HS-27A (cell line): ENCODE measurements around the gene MAPKAPK3.

Experiments used
- DNase-seq: peaks from one replicate; pipeline ENCODE4 v3.0.0-alpha.2; 2012; ENCODE audit warnings: low read depth, missing footprints

The MAPKAPK3 gene

DNA sequence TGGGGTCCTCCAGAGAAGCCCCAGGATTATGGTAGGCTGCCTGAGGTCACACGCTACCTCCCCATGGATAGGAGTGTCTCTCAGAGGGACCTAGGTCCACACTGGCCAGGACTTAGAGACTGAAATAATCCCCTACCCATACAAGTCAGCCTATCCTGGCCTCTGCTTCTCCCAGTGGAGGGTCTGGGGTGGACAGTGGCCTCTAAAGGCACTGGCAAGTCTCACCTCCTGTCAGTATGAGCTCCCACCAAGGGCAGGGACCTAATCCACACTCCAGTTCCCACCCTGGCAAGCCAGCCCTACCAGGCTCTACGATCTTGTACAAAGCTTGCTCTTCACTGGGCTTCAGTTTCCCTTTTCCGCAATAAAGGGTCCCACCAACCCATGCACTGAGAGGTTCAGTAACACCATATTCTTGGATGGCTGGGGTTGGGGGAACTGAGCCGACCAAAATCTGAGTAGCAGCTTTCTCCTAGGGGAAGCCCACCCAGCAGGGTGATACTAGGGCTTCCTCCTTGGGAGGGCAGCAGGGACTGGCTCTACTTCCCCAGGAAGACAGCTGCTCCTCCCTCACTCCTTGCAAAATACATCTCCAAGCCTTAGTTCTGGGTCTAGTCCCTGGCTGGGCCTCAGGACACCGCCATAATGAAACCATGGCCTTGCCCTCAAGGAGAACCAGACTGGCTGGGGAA lies 7.7 kb upstream of the MAPKAPK3 start:
- DNase-seq, result no peak

DNA sequence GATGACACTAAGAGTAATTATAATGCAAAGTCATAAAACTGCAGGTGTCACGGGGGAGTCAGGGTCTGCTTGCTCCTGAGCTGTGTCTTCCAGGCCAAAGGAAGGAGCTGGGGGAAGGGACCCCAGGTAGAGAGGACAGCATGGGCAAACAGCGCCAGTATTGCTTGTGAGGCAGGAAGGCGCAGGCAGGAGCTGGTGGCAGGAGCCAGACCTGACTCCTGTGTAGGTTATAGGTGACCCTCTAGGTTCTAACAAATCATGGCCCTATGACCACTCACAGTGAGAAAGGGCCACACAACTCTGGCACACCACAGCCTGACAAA lies 7.2 kb upstream of the MAPKAPK3 start:
- DNase-seq, result no peak

DNA sequence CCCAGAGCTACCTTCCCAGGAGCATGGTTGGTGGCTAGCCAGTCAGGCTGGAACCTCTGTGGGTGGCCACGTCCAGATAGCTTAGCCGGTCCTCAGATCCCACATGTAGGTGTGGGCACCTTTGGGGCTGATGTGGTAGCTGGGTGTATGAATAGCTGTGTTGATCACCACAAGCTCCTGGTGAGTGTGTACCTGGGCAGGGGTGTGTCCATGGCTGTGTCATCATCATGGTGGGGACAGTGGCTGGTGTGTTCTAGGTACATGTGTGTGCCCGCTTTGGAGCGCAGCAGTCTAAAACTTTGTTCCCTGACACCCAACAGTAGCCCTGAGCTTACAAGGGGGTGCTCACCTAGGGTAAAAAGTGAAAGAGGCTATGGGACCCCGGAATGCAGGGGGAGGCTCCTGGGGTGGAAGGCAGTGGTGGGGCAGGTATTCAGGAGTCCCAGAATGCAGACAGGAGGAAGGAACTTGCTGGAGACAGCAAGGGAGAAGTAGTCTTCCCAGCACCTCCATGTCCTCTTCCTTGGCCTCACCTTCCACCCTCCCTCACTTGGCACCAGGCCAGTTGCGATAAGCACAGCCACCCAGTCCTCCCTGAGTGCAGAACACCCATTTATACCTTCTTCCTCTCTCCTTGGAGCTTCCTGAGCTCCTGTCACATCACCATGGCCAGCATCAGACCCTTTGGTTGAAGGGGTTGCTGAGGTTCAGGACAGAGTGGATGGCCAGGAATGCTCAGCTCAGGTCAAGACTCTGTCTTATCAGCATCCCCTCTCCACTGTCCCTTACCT lies 6.6 kb upstream of the MAPKAPK3 start:
- no peak for DNase-seq

DNA sequence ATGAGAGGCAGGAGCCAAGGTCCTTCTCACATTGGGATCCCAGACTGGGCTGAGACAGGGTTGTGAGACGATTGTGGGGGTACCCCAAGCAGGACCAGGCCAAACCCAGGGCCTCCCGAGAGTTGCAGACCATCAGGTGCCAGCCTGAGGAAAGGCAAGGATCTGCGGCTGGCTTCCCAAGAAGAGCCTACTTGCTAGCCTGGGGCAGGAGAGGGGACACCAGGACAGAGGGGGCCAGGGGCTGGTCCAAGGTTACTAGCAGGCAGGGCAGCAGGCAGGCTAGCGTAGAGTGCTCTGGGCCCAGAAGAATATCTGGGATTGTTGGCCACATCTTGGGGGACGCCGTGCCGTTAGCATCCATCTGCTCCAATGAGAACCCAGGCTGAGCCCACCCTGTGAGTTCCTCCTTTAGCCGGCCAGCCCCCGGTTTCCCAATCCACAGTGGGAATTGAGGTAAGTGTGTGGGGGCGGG lies 5.9 kb upstream of the MAPKAPK3 start:
- no peak for DNase-seq

DNA sequence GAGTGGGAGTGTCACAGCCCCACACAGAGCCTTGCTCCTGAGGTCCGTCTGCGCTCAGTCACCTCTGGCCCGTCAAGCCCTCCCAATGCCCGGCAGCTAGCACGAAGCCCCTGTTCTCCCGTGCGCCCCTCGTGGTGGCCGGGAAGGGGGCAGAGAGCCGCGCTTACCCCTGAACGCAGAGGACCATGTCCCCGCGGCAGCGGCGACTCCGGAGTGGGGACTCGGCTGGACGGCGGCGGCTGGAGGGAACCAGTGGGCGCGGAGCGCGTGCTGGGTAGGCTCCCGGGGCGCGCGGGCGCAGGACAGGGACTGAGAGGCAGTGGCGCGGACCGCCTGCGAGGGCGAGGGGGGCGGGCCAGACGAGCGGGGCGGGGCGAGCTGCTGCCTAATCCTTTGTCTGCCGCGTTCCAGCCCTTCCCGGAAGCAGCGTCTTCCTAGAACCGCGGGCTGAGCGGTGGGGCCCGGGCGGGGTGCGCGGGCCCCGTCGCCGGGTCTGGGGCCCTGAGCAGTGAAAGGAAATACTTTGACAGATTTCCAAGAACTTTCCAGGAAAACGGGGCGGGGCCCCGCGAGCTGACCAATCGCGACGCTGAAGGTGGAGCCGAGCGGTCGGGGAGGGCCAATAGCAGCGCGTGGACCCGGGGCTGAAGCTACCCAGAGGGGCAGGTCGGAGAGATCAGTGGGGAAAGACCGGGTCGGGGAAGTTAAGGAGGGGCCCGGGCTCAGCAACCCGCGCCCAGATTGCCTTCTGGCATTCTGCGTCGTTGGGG lies 5.3 kb upstream of the MAPKAPK3 start, which contains the start of gene CISH:
Gene CISH, minus strand, starts transcription at position 311 of the 770 bp plus-strand sequence. Its CDS starts 124 bp downstream, at position 187.
- peak; percentile 86 for DNase-seq

DNA sequence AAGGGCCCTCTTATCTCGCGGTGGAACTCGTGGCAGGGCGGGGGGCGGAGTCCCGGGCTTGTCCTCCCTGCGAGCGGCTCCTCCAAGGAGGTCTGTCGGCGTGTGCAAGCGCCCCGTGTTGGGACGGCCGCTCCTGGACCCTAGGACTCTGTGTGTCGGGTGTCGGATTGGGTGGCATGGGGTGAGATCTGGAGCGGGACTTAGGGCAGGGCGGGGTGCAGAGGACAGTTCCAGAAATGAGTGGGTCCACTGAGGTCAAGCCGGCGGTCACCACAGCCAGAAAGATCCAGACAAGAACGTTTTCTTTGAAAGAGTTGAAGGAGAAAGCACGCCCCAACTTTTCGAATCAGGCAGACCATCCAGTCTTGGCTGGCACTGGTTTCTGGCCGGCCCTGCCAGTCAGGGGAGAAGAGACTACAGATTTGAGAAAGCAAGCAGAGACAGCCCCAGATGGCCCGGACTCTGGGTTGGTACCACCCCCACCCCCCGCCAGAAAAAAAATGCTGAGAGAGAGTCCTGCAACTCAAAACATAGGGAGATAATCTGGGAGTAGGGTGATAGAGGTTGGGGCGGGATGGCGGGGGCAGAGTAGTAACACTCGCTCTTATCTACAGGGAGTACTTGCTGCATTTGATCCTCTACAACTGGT lies 4.6 kb upstream of the MAPKAPK3 start:
- DNase-seq, result no peak

DNA sequence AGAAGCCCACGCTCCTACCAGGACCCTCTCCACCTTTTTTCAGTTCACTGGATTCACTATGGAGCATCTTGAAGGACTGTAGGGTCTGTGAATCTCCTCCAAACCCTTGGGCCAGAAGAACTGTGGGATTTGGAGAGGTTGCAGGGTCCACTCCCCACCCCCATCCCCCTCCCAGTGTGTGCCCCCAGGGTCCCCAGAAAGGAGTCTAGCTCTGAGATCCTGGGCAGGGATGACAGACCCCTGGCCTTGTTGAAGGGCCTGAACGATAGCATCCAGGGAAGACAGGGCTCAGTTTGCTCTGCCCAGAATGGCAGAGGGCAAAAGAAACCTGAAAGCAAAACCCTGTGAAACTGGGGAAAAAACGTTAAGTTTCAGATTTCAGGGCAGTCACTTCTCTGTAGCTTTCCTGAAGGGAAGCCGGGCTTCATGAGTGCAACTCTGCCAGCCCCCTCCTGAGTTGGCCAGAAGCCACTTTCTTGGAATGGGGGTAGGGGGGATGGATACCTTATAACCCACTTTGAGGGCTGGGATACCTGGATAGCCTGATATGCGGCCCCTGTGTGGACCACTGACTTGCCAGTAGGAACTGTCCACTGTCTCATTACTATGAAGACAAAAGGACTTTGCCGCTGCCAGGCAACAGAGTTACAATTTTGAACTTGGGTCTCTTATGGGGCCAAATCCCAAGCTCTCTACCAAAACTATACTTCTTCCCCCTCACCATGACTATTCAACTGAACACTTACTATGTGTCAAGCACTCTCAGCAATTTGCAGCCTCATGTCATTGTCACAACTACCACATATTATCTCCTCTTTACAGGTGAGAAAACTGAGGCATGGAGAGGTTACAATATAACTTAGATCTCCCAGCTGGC lies 3.7 kb upstream of the MAPKAPK3 start:
- DNase-seq, result no peak

DNA sequence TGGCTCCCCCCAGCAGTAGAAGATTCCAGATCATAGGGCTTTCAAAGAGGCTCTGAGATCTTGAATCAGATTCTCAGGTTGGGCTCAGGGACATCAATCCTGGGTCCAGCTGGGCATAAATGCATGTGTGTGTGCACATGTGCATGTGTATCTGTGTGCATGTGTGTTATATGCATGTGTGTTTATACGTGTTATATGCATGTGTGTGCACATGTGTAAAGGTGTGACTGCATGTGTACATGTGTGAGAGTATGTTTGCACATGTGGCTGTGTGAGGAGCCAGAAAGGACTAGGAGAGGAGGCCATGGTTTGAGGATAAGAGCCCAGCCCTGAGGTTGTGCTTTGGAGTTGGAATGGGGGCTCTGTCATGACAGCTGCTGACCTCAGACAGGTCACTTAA lies 1.8 kb upstream of the MAPKAPK3 start:
- DNase-seq, result no peak

DNA sequence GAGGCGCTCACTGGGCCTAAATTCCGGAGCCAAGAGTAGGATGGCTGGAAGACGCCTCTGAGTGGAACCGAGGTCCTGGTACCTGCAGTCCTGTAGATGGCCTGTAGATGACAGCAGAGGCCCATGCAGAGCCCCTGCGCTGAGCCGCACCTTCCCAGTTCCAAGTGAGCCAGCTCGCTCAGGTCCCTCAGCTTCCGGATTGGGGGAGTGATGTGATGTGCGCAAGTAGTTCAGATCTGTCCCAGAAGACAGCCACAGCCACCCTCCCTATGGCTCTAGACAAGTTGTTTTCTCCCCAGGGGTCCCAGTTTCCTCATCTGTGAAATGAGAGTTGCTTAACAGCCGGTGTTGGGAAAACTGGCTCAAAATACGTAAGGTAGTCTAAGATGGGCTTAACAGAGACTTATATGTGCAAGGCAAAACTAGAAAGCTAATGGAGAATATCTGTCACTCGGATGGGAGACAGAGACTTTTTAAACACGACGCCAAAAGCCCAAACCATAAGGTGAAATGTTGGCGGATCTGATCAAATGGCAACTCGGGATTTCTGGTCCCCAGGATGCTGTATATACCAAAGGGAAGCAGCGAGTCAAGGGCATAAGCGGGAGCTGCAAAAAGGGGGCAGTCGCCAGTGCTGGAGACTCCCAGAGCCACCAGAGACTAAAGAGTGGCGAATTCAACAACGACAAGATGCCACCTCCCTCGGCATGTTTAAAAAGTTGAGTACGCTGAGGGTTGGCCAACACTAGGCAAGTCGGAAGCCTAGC lies 765 bp upstream of the MAPKAPK3 start:
- no peak for DNase-seq

- no peak for DNase-seq
Observed at GRCh38 chr3:50616770-50617095, 218 bp upstream of the MAPKAPK3 start.

- no peak for DNase-seq
Observed at GRCh38 chr3:50617911-50618481, 1.0 kb downstream of the MAPKAPK3 start.

DNA sequence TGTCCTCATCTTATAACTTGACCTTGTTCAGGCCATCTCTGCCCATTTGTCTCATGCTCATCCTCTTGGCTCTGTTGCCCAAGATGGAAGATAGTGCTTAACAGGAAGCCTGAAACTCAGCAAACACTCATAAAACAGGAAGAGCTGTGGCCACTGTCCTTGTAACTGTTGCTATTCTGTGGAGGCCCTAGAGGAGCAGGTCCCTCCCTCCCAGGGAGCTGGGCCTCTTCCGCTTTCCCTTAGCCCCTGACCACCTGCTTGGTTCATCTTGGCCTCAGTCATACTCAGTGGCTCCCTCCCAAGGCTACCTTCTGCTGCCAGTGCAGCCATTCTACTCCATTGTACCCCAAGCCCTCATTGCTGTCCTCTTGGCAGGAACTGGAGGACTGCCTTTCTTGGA lies 3.5 kb downstream of the MAPKAPK3 start:
- no peak for DNase-seq

DNA sequence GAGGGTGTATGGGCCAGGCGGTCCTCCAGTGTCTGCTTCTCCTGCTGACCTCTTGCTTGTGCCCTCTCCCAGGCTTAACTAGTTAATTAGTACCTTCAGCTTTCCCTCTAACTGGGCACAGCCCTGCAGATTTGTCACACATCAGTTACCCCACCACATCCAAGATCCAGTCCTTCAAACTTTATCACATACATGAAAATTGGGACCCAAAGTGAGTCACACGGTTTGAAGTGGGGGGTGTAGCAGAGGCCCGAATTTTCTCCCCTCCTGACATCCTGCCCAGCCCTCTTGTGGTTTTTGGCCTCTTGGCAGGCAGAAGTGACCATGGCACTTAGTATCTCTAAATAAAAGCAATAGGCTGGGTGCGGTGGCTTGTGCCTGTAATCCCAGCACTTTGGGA lies 3.9 kb downstream of the MAPKAPK3 start:
- DNase-seq, result no peak

DNA sequence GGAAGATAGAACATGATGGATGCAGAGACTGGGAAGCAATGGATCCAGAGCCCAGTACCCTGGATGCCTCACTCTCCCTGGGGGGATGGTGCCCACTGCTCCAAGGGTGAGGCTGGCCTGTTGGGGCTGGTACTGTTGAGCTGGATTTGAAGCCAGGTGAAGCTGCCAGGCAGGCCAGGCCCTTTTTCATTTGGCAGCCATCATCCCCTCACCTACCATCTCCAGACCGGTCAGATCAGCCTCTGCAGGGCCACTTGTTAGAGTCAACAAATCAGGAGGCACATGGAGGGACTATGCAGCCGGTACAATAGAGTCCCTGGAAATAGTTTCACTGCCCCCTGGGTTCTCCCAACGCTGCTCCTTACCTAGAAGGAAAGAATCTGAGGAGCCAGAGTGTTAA lies 5.9 kb downstream of the MAPKAPK3 start:
- DNase-seq, result no peak

DNA sequence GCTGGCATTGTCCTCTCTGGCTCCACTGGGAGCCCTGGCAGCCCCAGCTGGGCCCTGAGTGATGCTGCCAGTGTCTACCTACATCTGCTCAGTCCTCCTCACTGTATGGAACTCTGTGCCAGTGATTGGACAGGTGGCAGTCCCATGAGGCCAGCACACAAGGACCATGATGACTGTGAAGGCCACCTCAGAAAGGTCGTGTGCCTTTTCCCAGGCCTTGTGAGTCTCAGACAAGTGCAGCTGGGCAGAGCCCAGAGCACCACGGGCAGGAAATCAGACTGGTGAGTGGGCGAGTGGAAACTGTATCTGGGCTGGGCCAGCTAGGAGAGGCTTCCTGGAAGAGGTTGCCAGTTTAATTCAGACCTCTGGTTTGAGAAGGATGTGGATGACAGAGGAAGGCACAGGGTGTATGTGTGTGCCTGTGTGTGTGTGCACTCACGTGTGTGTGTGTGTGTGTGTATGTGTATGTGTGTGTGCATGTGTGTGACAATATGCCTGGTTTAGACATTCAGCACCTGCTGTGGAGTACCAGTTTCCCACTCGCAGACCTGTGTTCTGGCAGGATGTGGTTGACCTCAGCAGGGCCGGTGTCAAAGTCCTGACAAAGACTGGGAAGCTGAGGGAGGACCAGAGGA lies 7.0 kb downstream of the MAPKAPK3 start:
- no peak for DNase-seq

GRCh38 chr3:50624634-50625033 lies 7.7 kb downstream of the MAPKAPK3 start:
- no peak for DNase-seq

GRCh38 chr3:50625231-50626182 lies 8.6 kb downstream of the MAPKAPK3 start:
- no peak for DNase-seq

- no peak for DNase-seq
Observed at GRCh38 chr3:50626401-50626800, 9.4 kb downstream of the MAPKAPK3 start.
